Spleen (tissue), 7 donors: ENCODE results near the gene JPH4.

ENCODE experiments used
- POLR2A ChIP-seq, 3 donors: fragments of 450-650 bp; IDR thresholded peaks; one replicate each; pipeline ENCODE4 v1.5.1; 2017; ENCODE audit warnings: antibody characterized with exemption in 3 of 3, mild to moderate bottlenecking in 1 of 3
- POLR2AphosphoS5 ChIP-seq, 3 donors: sonication (generic); formaldehyde crosslinking; IDR thresholded peaks; one replicate each; pipeline ENCODE4 v1.5.1; 2017; ENCODE audit warnings: antibody characterized with exemption in 3 of 3
- TF ChIP-seq, protein P1 (sequence below), 11 experiments: fragments of 200-600 bp in 7 of 11; fragments of 450-650 bp in 4 of 11; sonication (generic) in 4 of 11; IDR thresholded peaks in 8 of 11; conservative IDR thresholded peaks in 3 of 11; 1 replicate in 7 of 11; 2 replicates in 4 of 11; pipeline versions ENCODE4 v1.4.0 to v1.8.0; 2016 to 2021; ENCODE audit warnings: antibody characterized with exemption in 11 of 11, inconsistent platforms in 4 of 11, mild to moderate bottlenecking in 1 of 11
- donor health status: DM: no; HTN: no; CAD: no; lungs with moderate emphysema.
- donor health status: DM: no; HTN: no; CAD: no.
- donor health status: DM: no; HTN: no; CAD: no.

DNA sequence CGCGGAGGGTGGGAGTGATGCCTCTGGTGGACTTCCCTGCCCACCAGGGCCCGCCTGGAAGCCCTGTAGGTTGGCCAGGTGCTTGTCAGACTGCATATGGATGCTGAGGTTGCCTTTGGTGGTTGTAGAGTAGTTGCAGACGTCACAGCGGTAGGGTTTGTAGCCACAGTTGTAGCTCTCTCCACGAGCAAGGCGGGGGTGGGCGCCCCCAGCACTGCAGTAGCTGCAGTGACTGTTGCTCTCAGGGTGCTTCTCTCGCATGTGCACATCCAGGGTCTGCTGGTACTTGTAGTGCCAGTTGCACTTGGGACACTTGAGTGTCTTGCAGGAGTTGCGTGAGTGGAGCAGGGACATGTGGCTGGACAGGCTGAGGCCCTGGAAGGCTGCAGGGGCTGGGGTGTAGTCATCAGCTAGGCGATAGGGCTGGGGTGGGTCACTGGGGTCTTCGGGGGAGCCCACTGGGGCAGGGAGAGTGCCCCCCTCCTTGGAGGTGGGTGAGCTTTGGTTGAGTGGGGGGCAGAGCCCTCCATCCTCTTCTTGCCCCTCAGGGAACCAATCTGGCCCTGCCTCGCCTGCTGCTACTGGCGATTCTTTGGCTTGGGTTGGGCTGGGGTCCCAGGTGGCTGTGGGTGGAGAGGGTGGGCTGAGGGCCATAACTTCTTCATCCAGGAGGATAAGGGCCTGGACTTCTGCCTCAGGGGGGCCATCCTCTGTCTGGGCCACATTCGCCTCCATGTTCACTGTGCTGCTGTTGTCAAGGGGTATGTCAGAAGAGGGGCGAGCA lies 44.7 kb downstream of the JPH4 start:
- TF ChIP-seq POLR2A (IDR thresholded peaks at IDR 0.05) (no peak), POLR2AphosphoS5 (IDR thresholded peaks at IDR 0.05) (no peak)
- TF ChIP-seq, protein P1, sequence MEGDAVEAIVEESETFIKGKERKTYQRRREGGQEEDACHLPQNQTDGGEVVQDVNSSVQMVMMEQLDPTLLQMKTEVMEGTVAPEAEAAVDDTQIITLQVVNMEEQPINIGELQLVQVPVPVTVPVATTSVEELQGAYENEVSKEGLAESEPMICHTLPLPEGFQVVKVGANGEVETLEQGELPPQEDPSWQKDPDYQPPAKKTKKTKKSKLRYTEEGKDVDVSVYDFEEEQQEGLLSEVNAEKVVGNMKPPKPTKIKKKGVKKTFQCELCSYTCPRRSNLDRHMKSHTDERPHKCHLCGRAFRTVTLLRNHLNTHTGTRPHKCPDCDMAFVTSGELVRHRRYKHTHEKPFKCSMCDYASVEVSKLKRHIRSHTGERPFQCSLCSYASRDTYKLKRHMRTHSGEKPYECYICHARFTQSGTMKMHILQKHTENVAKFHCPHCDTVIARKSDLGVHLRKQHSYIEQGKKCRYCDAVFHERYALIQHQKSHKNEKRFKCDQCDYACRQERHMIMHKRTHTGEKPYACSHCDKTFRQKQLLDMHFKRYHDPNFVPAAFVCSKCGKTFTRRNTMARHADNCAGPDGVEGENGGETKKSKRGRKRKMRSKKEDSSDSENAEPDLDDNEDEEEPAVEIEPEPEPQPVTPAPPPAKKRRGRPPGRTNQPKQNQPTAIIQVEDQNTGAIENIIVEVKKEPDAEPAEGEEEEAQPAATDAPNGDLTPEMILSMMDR (IDR thresholded peaks at IDR 0.05 in 8 of 11, conservative IDR thresholded peaks at IDR 0.05 in 3 of 11): no peak
